ENCODE measurements around the gene FAM174C.
"Not testable (repeated sequence)": the region's sequence is repeated elsewhere in the genome, so short reads cannot be mapped to it uniquely, and the experiment has no call there.

GRCh38 chr19:1305354-1305753 is 30.0 kb downstream of the FAM174C start:
- TF ChIP-seq POLR2A, CTCF, POLR2AphosphoS5 (IDR thresholded peaks at IDR 0.05): not testable (repeated sequence)
